ENCODE data around the gene ME3.

Gene ME3

DNA sequence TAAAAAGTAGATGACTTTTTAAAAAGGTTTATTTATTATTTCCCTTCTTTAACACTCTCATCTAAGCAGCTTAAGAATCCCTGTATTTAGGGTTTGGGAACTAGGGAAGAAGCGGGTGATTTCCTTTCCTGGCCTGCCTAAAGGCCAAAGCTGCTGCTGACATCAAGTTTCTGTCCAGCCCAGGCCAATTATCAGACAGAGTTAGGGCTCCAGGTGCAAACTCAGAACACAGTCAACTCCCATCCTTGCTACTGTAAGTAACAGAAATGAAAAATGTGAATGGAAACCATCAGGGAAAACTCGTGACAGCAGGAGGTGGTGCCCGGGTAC, 188.8 kb downstream of the ME3 start:
- DNase-seq: no peak

DNA sequence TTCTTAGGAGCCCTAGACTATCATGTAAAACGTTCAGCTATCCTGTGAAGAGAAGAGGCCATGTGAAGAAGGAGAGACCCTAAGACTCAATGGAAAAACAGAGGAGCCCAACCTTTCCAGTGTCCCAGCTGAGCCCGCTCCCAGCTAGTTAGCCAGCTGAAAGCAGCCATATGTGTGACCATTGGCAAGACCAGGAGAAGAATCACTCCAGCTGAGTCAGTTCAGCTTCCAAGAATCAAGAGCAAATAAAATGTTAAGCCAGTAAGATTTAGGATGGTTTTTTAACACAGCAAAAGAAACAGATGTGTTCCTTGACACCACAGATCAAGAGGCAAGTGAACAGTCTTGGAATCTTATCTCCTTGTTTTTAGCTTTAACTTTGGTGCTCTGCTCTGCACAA, 189.7 kb downstream of the ME3 start:
- no peak for DNase-seq

DNA sequence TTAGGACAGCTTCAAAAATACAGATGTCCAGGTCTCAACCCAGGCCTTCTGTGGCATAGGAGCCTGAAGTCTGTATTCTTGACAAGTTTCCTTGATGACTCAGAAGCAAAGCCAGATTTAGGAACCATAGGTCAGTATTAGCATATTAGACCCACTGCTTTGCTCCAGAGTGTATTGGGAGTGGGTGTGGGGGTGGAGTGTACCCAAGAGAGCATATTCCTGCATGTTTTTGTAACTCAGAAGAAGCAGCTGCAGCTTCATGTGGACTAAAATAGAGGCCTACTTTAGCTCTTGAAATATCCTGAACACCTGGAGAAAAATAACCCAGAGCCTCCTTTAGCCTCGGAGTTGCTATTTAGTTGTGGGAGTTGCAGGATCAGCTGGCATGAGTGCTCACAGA, 191.0 kb downstream of the ME3 start:
- DNase-seq: no peak

- DNase-seq: no peak
Observed at GRCh38 chr11:86478348-86478747, 194.1 kb downstream of the ME3 start.

DNA sequence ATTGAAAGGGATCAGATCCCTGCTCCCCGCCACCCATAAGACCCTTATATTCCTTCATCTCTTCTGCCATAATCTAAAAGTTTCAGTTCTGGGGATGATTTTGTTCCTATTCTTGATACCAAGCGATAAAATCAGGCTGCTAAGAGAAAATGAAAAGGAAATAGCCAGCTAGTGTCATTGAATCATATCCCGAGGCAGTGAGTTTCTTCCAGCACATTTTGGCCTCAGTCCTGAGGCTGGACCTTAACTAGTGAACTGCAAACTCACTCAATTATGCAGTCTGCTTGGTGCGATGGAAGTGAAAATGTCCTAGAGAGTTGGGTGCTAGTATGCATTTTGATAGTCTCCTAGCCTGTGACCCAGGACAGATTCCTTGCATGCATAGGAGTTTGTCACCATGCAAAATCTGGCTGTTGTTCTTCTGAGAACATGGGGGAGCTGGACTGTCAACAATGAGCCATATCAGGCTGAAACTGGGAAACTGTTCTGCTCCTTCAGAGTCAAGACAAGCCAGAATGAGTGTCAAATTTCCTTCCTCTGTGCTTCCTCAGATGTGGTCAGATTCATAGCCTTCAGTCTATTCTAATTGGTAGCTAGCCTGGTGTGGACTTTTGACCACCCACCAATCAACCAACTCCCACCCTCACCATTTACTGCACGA, 194.8 kb downstream of the ME3 start:
- DNase-seq: no peak

GRCh38 chr11:86476109-86476861, 196.1 kb downstream of the ME3 start:
- DNase-seq: no peak

- no peak for DNase-seq
Observed at GRCh38 chr11:86475027-86475426, 197.4 kb downstream of the ME3 start.

DNA sequence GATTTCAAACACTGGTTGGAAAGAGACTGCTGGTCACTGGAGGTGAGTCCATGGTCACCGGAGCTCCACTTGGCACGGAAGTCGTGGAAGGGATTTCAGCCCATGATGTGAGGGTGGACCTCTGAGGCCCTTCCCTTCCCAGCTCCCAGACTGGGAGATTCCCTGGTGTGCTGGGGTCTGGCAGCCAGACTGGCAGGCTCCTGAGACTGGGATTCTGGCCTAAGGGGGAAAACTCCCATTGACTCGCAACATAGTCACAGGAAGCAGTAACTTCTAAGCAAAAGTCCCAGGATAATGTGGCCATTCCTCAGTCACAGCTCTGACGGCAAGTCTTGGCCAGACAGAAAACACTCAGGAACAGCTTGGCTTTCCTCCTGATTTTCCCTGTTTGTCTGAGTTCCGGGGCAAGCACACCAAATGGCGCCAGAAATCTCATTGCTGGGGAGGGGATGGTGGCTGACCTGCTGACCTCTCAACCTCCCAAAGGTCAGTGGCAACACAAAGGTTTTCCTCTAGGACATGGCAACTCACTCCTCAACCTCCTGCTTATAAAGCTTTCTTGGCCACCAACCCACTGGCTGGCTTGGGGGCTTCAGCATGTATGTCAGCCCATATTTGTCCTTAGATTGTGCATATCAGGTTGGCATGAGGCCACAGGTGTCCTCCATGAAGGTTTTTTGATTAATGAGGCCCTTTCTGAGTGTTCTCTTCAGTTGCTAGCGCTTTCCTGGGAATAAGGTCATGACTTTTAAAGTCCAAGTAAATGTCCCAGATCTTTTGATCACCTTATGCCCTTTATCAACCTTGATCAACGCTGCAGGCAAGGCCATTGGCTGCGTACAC, 198.2 kb downstream of the ME3 start:
- no peak for DNase-seq

DNA sequence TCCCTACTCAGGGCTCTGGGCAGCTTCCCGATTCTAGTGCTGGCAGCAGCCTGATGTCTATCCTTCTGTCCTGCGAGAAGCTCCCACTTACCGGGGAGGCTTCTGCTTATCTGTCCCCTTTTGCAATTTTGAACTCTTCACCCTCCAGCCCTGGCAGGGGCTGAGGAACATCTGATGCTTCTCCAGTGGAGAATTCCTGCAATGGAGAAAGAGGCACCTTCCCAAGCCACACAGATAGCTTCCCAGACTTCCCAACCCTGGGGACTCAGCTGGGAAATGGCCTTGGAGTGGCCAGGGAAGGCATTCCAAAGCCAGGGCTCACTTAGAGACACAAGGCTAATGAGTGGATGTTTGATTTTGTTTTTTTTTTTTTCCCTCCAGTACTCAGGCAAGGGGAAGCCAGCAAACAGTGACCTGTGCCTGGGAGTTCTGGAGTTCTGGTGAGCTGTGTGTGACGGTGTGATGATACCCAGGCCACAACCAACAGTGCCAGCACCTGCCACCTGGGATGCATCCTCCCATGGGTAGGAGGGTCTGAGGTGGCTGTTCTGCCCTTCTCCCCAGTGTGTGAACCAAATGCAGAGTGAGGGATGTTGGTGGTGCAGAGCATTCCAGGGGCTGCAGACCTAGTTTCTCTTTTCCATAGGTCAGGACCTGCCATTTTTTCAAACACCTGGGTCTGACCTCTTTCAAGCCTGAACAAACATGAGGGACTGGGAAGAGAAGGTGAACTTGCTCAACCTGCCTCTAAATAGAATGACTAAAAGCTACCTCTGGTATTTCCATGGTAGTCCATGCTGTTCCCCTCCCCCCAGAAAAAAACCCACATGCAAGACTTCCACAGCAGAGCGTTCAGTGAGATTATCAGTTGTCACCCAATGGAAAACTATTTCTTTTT, 202.7 kb downstream of the ME3 start:
- no peak for DNase-seq

DNA sequence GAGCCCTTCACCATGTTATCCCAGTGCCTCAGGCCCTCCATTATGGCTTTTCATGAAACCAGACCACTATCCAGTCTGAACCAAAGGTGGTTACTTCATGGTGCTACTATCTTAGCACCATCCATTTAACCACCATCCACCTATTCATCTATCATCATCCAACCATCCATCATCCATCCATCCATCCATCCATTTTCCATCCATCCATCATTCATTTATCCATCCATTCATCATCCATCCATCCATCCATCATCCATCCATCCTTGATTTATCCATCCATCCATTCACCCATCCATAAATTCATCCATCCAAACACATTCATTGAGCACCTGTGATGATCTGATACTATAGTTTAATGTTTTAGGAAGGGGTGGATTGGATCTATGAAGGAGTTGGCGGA, 204.2 kb downstream of the ME3 start:
- no peak for DNase-seq

GRCh38 chr11:86464509-86465221, 207.8 kb downstream of the ME3 start:
- no peak for DNase-seq

- no peak for DNase-seq
Observed at GRCh38 chr11:86463955-86464354, 208.5 kb downstream of the ME3 start.

GRCh38 chr11:86463120-86463519, 209.3 kb downstream of the ME3 start:
- DNase-seq: no peak

DNA sequence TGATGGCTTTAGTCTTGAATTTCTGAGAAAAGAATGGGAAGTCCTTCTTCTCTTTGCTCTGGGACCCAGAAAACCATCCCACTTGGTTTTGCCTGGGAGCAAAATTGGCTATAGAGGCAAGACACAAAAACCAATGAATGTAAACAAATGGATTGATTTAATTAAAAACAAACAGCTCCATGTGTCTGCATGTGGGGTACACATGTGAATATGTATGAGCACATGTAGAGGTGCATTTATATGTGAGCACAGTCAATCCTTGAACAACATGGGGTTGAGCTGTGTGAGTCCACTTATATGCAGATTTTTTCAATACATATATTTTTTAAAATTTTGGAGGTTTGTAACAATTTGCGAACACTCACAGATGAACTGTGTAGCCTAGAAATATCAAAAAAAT, 210.5 kb downstream of the ME3 start:
- DNase-seq: no peak

GRCh38 chr11:86460461-86461385, 211.7 kb downstream of the ME3 start:
- DNase-seq: no peak

DNA sequence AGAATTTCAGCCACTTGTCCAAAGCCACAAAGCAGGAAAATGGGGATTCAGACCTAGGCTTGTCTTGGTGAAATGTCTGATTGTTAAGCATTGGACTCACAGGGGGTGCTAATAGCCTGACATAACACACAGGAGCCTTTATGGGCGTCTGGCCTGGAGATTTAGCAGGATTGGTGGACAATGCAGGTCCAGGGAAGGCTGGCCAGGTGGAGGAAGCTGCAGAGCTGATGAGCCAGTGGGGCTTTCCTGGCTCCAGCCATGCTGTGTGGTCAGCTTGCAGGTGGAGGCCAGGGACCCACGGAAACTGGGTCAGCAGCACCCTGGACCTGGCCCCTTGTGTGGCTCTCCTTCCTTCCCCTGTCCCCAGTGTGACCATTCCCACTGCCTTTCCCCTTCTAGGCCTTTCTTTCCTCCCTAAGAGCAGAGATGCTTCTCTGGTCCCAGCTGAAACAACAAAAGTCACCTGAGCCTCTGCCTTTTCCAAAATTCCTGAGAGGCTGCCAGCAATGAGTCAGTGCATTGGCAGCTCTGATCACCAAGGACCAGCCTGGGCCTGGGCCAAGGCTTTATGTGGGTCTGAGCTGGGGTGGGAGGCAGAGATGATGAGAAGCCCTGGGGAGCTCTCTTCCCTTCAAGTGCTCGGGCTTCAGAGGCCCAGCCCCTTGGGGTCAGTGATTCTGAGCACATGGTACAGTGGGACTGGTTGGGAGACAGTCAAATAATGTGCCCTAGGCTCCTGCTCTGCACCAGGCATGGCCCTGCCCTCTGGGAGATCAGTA, 212.5 kb downstream of the ME3 start:
- no peak for DNase-seq

- no peak for DNase-seq
Observed at GRCh38 chr11:86459002-86459385, 213.4 kb downstream of the ME3 start.

GRCh38 chr11:86458294-86459001, 214.0 kb downstream of the ME3 start:
- DNase-seq: no peak

All from CD4-positive, alpha-beta T cell treated with Interleukin-17A for 4 hours (primary cell).